MM.1S (cell line): Measurements from ENCODE around the gene TSPAN11.

Experiments
- DNase-seq: peaks from one replicate; pipeline ENCODE4 v3.0.0-alpha.2; 2015
- H2AFZ ChIP-seq: fragments of 300-600 bp; sonication (generic); 2 replicates; pipeline ENCODE4 v1.6.0; 2016; ENCODE audit warnings: antibody characterized with exemption, low read length
- H3F3A ChIP-seq: fragments of 300-600 bp; sonication (generic); 2 replicates; pipeline ENCODE4 v1.6.1; 2016; ENCODE audit warnings: mild to moderate bottlenecking, antibody characterized with exemption, low read length, moderate library complexity, mixed read lengths; ENCODE audit not compliant: insufficient read depth
- H3K27ac ChIP-seq: fragments of 300-600 bp; sonication (generic); 2 replicates; pipeline ENCODE4 v1.5.1; 2016; ENCODE audit warnings: mild to moderate bottlenecking, low read length
- H3K27me3 ChIP-seq: fragments of 300-600 bp; sonication (generic); replicated peaks from 2 replicates; pipeline ENCODE4 v1.6.0; 2016; ENCODE audit warnings: low read length; ENCODE audit not compliant: insufficient read depth
- H3K36me3 ChIP-seq: fragments of 300-600 bp; sonication (generic); replicated peaks from 2 replicates; pipeline ENCODE4 v1.6.1; 2016; ENCODE audit warnings: mild to moderate bottlenecking, low read length, mixed read lengths; ENCODE audit not compliant: insufficient read depth
- H3K4me1 ChIP-seq: fragments of 300-600 bp; sonication (generic); 2 replicates; pipeline ENCODE4 v1.6.1; 2016; ENCODE audit warnings: low read length, mixed read lengths
- H3K4me2 ChIP-seq: fragments of 300-600 bp; sonication (generic); 2 replicates; pipeline ENCODE4 v1.6.0; 2016; ENCODE audit warnings: low read depth, low read length
- H3K4me3 ChIP-seq: fragments of 300-600 bp; sonication (generic); 2 replicates; pipeline ENCODE4 v1.5.1; 2016; ENCODE audit warnings: low read length, mixed read lengths
- H3K79me2 ChIP-seq: fragments of 300-600 bp; sonication (generic); 2 replicates; pipeline ENCODE4 v1.6.1; 2016; ENCODE audit warnings: mixed run types, low read length, mixed read lengths
- H3K9ac ChIP-seq: fragments of 300-600 bp; sonication (generic); 2 replicates; pipeline ENCODE4 v1.6.1; 2016; ENCODE audit warnings: low read length, mixed read lengths
- H3K9me2 ChIP-seq: fragments of 300-600 bp; sonication (generic); replicated peaks from 2 replicates; pipeline ENCODE4 v1.6.1; 2016; ENCODE audit warnings: mild to moderate bottlenecking, low read length, mixed read lengths; ENCODE audit not compliant: insufficient read depth
- H3K9me3 ChIP-seq: fragments of 300-600 bp; sonication (generic); replicated peaks from 2 replicates; pipeline ENCODE4 v1.6.1; 2016; ENCODE audit warnings: mild to moderate bottlenecking, low read length, mixed read lengths; ENCODE audit not compliant: insufficient read depth
- H4K20me1 ChIP-seq: fragments of 300-600 bp; sonication (generic); 2 replicates; pipeline ENCODE4 v1.6.1; 2016; ENCODE audit warnings: mild to moderate bottlenecking, low read length, moderate library complexity, mixed read lengths; ENCODE audit not compliant: insufficient read depth
- CTCF ChIP-seq: fragments of 300-600 bp; sonication (generic); IDR thresholded peaks from 2 replicates; pipeline ENCODE4 v1.5.1; 2016; ENCODE audit warnings: antibody characterized with exemption, low read length, mixed read lengths
- EZH2 ChIP-seq: fragments of 300-600 bp; sonication (generic); optimal IDR thresholded peaks from 2 replicates; pipeline ENCODE3; 2017; ENCODE audit warnings: low read depth, mild to moderate bottlenecking, antibody characterized with exemption, low read length, mixed read lengths
- EZH2phosphoT487 ChIP-seq: fragments of 300-600 bp; sonication (generic); IDR thresholded peaks from 2 replicates; pipeline ENCODE4 v1.6.1; 2018; ENCODE audit warnings: antibody characterized with exemption, low read length

TSPAN11 gene

GRCh38 chr12:30997685-30998440 is 71.3 kb downstream of the TSPAN11 start:
- no peaks in the 10 kb centered on the region for H3K9me2 ChIP-seq
- no peaks in the 10 kb centered on the region for H3K79me2 ChIP-seq
- H3K9ac ChIP-seq: no peak overlapping the region
- H3K4me1 ChIP-seq: no peaks in the 10 kb centered on the region
- no peak for TF ChIP-seq EZH2
- no peak for TF ChIP-seq EZH2phosphoT487
- no peaks in the 10 kb centered on the region for H3F3A ChIP-seq
- no peak overlapping the region for H3K4me2 ChIP-seq
- no peak overlapping the region for H3K27ac ChIP-seq
- no peaks in the 10 kb centered on the region for H3K36me3 ChIP-seq
- no peaks in the 10 kb centered on the region for H4K20me1 ChIP-seq
- H3K9me3 ChIP-seq: no peaks in the 10 kb centered on the region
- DNase-seq: no peak
- H2AFZ ChIP-seq: no peak overlapping the region
- H3K4me3 ChIP-seq: no peak overlapping the region
- no peaks in the 10 kb centered on the region for H3K27me3 ChIP-seq

- no peaks in the 10 kb centered on the region for H4K20me1 ChIP-seq
- H3K36me3 ChIP-seq: no peaks in the 10 kb centered on the region
- no peak overlapping the region for H3K4me3 ChIP-seq
- no peaks in the 10 kb centered on the region for H3K4me1 ChIP-seq
- H3K79me2 ChIP-seq: no peaks in the 10 kb centered on the region
- H3K9me2 ChIP-seq: no peaks in the 10 kb centered on the region
- no peak for DNase-seq
- no peak for TF ChIP-seq CTCF
- no peak for TF ChIP-seq EZH2
- no peak for TF ChIP-seq EZH2phosphoT487
- H3K9me3 ChIP-seq: no peaks in the 10 kb centered on the region
- H3K9ac ChIP-seq: no peak overlapping the region
- no peak overlapping the region for H3K4me2 ChIP-seq
- no peak overlapping the region for H3K27ac ChIP-seq
- H3F3A ChIP-seq: no peaks in the 10 kb centered on the region
- no peak overlapping the region for H2AFZ ChIP-seq
- H3K27me3 ChIP-seq: no peaks in the 10 kb centered on the region
Measured at GRCh38 chr12:30999011-30999410, 72.5 kb downstream of the TSPAN11 start.

- H3K27me3 ChIP-seq: no peaks in the 10 kb centered on the region
- H3K9ac ChIP-seq: no peak overlapping the region
- no peak overlapping the region for H3K27ac ChIP-seq
- no peaks in the 10 kb centered on the region for H3F3A ChIP-seq
- no peak overlapping the region for H3K4me3 ChIP-seq
- no peaks in the 10 kb centered on the region for H3K9me2 ChIP-seq
- TF ChIP-seq EZH2: no peak
- TF ChIP-seq EZH2phosphoT487: no peak
- TF ChIP-seq CTCF: no peak
- no peaks in the 10 kb centered on the region for H3K4me1 ChIP-seq
- H2AFZ ChIP-seq: no peak overlapping the region
- H3K36me3 ChIP-seq: no peaks in the 10 kb centered on the region
- H3K9me3 ChIP-seq: no peaks in the 10 kb centered on the region
- H4K20me1 ChIP-seq: no peaks in the 10 kb centered on the region
- no peak for DNase-seq
- H3K79me2 ChIP-seq: no peaks in the 10 kb centered on the region
- H3K4me2 ChIP-seq: no peak overlapping the region
Measured at GRCh38 chr12:30999723-31000122, 73.2 kb downstream of the TSPAN11 start.

GRCh38 chr12:31000751-31001150 is 74.2 kb downstream of the TSPAN11 start:
- Histone ChIP-seq H3K4me3 (no peak overlapping the region), H3K4me1 (no peaks in the 10 kb centered on the region), H3K36me3 (no peaks in the 10 kb centered on the region), H3K9me3 (no peaks in the 10 kb centered on the region), H2AFZ (no peak overlapping the region), H3F3A (no peaks in the 10 kb centered on the region), H4K20me1 (no peaks in the 10 kb centered on the region), H3K9me2 (no peaks in the 10 kb centered on the region), H3K9ac (no peak overlapping the region), H3K27me3 (no peaks in the 10 kb centered on the region), H3K79me2 (no peaks in the 10 kb centered on the region), H3K4me2 (no peak overlapping the region), H3K27ac (no peak overlapping the region)
- TF ChIP-seq EZH2phosphoT487 (no peak), CTCF (no peak), EZH2 (no peak)
- no peak for DNase-seq
